Measurements from ENCODE around the gene MOB2.

Gene MOB2

GRCh38 chr11:1486054-1486825, at the start of gene MOB2:
Gene MOB2, minus strand, starts transcription at chr11:1486779. Its CDS starts 223 bp downstream, at chr11:1486556.
- no peak for DNase-seq

DNA sequence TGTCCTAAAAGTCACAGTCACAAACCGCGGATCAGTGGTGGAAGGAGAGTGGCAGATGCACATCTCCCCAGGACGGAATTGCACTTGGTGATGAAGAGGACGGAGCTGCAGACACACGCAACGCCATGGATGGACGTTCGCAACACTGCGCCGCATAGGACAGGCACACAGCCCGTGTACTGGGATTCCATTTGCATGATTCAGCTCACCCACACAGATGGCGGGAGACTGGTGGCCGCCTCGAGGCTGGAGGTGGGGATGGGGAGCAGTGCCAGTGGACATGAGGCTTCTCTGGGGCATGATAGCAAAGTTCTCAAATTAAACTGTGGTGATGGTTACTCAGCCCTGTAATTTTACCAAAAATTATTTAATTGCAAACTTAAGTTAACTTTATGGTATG, 48.1 kb upstream of the MOB2 start:
- no peak for DNase-seq

DNA sequence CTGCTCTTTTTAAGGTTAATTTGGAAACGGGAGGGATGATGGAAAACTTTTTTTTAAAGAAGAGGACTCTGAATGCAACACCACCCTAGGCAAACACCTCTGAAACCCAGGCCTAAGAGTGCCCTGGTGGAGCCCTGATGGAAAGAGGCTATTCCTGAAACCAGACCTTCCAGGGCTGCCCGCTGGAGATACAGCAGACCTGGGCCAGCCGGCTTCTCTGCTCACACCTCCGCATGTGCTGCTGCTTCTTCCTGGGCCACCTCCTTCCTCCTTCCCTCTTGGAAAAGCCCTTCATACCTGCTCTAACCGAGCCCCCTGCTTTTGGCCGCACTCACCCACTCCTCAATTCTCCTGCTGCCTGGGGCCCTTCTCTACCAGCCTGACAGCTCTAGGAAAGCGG, 47.6 kb upstream of the MOB2 start:
- DNase-seq: no peak

DNA sequence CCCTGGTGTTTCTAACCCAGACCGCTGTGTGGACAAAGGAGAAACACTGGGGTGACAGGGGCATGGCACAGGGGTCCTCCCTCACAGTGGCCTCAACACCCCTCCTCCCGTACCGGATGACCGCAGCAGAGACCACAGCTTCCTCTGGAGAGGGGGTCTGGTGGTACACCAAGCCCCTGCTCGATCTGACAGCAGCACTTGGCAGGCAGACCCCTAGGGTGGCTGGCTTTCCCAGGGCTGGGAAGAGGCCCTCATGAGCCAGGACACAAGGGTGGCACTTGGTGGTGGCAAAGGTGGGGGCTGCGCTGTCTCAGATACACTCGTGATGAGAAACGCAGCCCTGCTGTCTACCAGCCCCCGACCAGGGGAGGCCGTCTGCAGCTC, 46.8 kb upstream of the MOB2 start:
- DNase-seq: no peak

DNA sequence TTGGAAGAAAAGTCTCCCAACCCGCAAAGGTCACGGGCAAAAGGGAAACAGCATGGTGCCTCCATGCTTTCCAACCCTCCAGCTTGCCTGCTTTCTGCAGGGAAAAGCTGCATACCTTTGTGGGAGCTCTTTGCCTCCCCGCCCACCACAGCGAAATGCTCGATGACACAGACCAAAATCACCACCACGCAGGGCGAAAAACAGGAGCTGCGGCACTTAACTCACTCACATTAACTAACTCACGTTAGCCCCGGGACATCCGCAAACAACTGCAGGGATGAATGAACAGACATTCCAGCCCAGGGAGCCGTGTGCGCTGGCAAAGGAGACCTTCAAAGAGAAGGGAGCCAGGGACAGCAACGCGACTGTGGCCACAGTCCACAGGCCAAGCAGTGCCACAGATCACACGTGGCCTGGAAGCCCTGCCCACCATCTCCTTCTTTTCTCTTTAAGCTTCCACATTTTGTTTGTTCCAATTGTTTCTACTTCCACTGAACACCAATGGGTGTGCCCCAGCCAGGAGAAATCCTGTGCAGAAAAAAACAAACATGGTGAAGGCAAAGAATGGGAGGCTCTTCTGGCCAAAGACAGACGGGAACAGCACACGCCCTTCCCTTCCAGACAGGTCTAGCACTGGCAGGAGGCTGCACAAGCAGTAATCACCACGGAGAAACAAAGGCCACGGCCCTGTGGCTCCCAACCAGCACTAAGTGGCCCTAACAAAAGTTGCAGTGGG, 46.2 kb upstream of the MOB2 start:
- DNase-seq: no peak

- no peak for DNase-seq
Measured at GRCh38 chr11:1532014-1532586, 45.5 kb upstream of the MOB2 start.

GRCh38 chr11:1531449-1532013, 45.0 kb upstream of the MOB2 start:
- DNase-seq: no peak

GRCh38 chr11:1530686-1531448, 44.3 kb upstream of the MOB2 start:
- DNase-seq: no peak

DNA sequence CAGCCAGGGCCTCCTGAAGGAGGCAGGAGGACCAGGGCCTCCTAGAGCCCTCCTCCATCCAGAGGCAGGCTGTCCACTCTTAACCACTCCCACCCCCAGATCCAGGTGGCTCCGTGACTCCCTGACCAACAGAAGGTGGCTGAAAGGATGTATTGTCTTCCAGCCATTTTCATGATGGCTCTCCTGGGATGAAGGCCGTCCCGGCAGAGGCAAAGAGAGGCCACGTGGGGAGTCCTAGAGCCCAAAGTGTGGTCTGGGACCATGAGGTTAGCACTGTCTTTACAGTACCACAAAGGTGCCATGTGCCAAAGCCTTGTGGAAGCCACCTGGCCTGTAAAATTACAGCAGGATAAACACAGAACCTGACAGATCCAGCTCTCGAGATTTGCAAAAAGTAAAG, 43.2 kb upstream of the MOB2 start:
- no peak for DNase-seq

DNA sequence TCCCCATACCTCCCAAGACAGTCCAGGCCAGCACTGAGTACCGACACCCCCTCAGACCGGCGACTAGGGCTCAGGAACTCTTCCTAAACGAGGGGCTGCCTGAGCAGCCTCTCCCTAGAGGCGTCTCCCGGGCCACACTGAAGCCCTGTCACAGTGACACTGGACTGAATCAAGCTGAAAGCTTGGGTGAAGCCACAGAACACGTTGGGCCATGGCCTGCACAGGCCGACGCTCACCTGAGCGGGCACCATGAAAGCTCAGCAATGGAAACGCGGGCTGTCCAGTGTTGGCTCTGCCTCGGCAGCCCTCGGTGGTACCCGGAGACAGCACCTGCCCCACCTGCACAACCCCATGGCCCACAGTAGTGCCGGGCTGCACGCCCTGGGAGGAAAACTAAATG, 42.7 kb upstream of the MOB2 start:
- no peak for DNase-seq

DNA sequence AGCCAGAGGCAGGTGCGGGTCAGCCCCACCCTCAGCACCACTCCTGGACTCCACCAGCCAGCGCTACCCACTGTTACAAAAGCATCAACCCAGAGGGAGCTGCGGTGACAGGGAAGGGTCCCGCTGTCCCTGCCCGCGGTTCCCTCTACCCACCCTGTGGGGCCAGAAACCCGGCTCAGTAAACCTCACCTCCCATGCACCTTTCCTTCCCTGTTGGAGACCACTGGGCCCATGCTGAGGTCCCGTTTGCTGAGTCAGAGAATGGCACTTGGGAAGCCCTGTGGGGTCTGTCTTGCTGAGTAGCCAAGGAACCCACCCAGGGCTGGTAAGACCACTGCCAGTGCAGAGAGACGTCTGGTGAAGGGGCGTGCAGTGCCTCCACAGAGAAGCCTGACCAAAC, 42.1 kb upstream of the MOB2 start:
- no peak for DNase-seq

- DNase-seq: no peak
Measured at GRCh38 chr11:1526785-1527184, 40.2 kb upstream of the MOB2 start.

- DNase-seq: no peak
Measured at GRCh38 chr11:1523779-1524178, 37.2 kb upstream of the MOB2 start.

DNA sequence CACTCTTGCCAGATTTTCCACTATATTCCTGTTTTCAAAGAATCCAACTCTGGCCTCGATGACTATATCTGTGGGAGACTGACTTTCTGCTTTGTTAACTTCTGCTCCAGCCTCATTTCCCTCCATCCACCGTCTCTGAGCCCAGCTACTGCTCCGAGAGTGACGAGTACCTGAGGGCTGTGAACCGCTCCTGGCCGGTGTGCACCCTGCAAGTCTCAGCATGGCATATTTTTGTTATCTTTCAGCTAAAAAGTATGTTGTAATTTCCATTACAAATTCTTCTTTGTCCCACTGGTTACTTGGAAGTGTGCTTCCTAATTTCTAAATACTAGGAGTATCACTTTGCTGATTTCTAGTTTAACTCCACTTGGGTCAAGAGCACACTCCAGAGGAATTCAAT, 36.5 kb upstream of the MOB2 start:
- DNase-seq: no peak

- no peak for DNase-seq
Measured at GRCh38 chr11:1522081-1522424, 35.5 kb upstream of the MOB2 start.

GRCh38 chr11:1521382-1522080, 35.0 kb upstream of the MOB2 start:
- DNase-seq: no peak

GRCh38 chr11:1520663-1521267, 34.2 kb upstream of the MOB2 start:
- DNase-seq: no peak

- no peak for DNase-seq
Measured at GRCh38 chr11:1520209-1520662, 33.7 kb upstream of the MOB2 start.

DNA sequence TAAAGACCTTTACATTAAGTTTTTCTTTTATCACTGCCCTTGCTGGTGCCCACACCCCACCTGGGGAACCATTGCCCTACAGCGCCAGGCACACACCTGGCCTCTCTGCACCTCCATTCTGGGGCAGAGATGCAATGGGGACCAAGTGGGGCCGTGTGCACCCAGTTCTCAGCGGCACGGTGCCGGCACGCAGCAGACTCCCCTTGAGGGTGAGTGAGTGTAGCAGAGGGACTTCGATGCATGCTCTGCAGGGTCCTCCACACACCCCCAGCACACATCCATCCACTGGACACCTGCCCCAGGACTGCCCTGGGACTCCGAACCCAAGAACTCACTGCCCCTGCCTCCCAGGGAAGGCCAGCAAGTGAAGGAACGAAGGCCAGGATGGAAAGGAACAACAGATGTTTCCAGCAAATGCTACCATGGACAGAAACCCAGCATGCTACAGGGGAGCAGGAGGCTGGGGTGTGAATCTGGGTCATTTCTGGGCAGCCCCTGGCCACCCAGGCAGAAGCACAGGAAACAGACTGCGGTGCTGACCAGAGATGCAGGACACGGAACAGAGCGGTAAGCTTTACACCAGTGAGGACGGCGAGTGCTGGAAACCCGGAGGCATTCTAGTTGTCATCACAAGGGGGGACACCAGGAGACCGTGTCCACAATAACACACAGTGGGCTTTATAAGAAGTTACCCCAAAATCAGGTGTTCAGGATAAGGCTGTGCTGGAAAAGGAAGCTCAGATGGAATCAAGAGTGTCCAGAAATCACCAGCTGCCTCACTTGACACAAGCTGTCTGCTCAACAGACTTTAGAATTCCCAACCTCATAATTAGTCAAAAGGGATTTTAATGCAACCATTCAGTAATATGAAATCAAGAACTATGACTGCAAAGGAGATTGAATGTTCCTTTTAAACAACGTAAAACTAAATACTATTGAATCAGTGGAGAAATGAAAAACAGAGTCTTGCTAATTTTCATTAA, 32.7 kb upstream of the MOB2 start:
- no peak for DNase-seq

DNA sequence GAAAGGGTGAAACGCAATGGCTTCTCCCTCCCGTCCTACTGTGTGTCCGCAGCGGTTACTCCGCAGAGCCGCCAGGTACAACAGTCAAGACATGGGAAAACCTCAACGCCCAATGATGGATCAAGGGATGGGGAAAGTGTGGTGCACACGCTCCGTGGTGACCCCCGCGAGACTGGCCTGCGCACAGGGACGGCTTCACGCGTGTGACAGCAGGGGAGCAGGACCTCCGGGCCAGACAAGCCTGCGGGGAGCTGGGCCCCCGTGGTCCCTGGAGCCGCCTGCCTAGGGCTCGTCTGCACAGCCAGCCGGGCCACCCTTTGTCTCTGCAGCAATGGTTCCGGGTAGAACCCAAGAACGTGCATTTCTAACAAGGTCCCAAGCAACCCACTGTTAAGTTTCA, 31.7 kb upstream of the MOB2 start:
- no peak for DNase-seq
